ENCODE measurements around the gene DCBLD1.

- TF ChIP-seq CTCF (conservative IDR thresholded peaks at IDR 0.05; ENCODE audit: low read length) (no peak), EZH2phosphoT487 (IDR thresholded peaks at IDR 0.05; ENCODE audit: borderline replicate concordance, low read depth, low read length) (no peak)
These were observed 12.7 kb upstream of the DCBLD1 start for GRCh38 chr6:117469791-117470190.
